G401.6 (cell line): ENCODE results near the gene SLC16A8.
"Not testable (repeated sequence)": the region's sequence is repeated elsewhere in the genome, so short reads cannot be mapped to it uniquely, and the experiment has no call there.

Experiments used
- FAIRE-seq: peaks from 2 replicates; lab custom pipeline; 2012; peaks lifted over from hg19 to GRCh38; lab: Jason Lieb, UNC

The SLC16A8 gene

DNA sequence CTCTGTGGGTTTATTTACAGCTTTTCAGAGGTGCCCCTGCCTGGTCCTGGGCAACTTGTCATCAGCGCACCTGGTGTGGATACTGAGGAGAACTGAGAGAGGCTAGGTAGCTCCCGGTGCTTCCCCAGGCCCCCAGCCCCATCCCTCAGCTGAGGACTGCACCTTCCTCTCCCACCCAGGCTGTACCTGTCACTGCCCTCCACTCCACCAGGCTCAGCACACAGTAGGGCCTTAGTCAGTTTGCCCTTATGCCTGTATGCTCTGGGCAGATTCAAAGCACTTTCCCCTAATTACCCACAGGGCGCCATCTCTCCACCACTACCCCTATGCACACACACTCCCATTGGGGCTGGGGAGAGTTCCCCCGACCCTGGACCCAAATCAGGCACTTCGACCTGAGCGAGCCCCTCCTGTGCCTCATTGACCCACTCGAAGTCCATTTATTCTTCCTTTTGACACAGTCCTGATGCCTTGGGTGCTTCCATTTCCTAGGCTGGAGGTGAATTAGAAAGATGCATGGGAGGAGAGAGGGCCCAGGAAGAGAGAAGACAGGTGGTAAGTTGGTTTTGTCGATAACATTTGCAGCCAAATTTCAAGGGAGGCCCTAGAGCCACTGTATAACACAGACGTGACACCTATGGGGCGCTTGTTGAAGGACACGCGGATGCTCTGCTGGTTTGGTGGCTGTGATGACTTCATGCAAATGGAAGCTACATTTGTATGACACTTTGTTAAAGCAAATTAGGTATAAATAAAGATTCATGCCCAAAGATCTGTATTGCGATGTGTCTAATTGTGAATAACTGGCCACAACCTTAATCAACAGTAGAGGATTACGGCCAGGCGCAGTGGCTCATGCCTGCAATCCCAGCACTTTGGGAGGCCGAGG, 40.6 kb downstream of the SLC16A8 start:
- FAIRE-seq = no peak

DNA sequence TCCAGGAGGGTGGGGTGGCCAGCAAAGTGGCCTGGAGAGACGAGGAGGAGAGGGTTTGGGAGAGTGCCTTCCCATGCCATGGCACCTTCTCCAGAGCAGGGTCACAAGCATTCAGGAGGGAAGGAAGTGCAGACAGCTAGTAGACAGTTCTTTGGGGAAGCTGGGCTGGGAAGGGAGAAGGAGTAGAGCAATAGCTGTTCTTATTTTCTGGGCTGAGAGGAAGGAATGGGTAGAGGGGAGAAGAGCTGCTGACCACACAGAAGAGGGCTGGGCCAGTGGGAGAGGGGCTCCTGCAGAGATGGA, 41.5 kb downstream of the SLC16A8 start:
- FAIRE-seq = no peak

DNA sequence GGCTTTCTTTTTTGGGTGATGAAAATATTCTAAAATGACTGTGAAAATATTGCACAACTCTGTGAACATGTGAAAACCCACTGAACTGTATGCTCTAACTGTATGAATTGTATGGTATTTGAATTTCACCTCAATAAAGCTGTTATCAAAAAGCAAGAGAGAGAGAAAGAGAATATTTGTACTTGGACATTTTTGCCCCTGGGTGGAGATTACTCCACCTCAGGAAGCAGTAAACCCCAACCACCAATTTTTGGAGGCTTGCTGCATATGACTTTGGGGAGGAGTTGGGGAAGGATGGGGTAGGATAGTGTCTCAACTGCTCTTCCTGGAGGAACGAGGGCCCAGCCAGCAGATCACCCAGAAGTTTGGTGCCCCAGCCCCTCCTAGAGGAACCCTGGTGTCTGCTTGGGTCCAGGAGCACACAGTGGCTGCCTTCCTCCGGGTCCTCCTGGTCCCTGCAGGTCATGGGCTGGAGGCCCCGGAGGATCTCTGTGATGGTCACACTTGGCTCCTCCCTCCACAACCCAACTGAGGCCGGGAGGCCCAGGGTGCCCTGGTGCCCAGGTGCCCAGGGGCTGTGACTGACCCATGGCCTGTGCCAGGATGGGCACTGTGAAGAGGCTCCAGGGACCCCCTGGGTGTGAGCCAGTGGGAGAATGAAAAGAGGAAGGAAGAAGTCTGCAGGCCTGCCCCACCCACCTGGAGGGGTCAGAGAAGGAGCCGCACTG, 42.1 kb downstream of the SLC16A8 start:
- no peak for FAIRE-seq

DNA sequence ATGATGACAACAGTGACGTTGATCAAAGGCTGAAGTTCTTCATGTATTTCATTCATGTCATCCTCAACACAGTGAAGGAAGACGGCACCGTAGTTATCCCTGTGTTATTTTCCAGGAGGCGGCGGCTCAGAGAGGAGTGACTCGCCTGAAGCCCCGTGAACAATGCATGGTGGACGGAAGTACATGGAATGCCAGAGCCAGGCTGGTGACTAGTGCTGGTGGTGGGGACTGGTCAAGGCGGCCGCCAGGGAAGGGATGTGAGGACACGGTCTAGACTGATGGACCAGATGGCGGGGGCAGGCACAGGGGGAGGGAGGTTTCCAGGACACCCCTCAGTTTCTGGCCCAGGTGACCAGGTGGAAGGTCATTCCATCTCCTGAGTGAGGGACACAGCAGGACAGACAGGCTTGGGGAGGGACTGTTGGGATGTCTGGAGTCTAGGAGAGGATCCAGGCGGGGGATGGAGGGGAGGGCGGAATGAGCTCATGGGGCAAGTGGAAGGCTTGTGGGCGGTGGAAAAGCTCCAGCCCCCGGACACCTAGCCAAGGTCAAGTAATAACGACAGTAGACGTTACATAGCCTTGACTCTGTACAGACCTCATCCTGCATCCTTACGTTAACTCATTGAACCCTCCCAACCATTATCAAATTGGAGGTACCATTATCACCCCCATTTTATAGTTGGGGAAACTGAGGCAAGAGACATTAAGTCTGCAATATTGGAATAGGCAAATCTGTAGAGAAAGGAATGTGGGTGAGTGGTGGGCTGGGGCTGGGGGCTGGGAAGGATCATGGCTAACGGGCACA, 42.8 kb downstream of the SLC16A8 start:
- FAIRE-seq = no peak

DNA sequence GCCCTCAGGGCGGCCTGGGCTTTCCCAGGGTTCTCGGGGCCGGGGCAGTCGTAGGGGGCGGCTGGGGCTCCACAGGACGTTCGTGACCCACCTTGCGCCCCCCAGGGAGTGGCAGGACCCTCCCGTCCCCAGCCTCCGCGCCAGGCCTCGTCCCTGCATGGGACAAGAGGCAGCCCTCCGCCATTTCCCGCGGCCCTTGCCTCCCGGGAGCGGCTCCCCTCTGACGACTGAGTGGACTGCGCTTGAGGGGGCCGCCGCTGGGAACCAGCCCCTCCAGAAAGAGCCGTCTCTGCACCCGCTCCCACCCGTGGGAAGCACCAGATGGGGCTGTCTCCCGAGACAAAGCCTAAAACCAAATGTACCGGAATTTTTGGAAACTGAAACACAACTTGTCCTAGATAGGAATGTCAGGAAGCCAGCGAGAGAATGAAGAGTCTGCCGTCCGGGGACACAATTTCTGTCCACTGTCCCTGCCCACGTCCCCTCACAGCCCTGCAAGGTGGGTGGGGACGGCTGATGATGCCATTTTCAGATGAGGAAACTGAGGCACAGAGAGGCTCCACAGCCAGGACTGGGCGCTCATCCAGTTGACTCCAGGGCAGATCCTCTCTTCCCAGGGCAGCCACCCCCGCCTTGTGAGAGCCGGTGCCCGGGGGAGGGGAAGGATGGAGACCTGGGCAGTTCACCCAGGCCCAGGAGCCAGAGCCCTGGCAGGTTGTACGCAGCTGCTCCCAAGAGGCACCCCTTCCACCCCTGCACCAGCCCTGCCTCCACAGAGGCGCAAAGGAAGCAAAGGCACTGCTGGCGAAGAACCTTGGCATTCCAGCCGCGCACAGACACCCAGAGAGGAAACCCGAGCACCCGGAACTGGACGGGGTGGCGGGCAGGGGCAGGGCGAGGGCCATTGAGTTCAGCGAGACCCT, 44.8 kb downstream of the SLC16A8 start:
- no peak for FAIRE-seq

DNA sequence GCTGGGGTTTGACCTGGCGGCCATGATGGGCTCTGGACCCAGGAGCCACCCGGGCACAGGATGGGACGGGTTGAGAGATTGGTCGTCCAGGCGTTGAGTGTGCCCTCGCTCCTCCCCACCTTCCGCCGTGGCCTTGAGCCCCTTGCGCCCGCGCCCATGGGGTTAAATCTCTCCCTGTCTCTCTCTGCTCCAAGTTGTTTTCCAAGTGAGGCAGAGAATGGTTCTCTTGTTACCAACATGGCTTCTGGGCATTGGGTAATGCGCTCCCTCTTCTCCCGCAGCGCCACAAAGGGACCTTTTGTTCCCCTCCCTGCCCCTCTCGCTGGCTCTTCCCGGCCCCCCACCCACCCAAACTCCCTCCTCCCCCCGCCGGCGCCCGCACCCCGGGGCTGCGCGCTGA, 45.6 kb downstream of the SLC16A8 start:
- FAIRE-seq = no peak

DNA sequence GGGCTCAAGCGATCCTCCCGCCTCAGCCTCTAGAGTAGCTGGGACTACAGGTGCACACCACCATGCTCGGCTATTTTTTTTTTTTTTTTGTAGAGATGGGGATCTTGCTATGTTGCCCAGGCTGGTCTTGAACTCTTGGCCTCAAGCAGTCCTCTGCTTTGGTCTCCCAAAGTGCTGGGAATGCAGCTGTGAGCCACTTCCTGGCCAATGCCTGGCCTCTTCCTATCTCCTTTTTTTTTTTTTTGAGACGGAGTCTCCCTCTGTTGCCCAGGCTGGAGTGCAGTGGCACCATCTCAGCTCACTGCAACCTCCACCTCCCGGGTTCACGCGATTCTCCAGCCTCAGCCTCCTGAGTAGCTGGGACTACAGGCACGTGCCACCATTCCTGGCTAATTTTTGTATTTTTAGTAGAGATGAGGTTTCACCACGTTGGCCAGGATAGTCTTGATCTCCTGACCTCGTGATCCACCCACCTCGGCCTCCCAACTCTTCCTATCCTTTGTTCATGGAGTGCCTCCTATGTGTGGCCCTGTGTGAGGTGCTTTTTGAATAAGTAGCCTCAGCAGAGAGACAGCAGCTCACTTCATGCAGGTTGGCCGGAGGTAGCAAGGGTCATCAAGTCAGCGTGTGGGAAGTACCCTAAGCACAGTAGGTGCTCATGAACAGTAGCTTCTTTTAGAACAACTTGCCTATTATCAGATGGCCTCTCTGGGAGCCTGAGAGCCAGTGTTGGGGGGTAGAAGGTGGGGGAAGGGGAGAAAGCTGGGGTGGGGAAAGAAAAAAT, 46.4 kb downstream of the SLC16A8 start:
- not testable (repeated sequence) for FAIRE-seq

DNA sequence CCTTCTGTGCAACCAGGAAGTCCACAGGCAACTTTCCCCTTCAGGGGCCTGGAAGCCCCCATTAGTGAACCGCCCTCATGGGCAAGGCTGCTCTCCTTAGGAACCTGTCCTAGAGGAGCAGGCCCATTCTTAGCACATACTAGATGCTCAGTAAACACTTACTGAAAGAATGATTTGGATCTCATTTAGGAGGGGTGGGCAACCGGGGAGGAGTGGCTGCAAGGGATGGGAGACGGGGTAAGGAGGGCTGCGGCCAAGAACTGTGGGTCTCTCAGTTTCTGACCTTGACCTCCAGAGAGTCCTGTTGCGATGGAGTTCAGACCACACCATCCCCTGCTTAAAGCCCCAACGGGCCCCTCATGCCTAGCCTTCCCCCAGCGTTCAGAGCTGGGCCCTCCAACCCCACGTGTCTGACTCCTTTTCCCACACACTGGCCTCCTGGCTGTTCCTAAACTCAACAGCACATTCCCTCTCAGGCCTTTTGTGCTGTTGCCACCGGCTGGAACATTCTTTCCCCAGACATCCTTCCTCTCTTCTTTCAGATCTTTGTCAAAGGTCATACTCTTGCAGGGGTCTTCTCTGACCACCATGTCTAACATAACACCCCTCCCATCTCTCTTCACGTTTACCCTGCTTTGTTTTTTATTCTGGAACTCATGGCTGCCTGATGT, 47.5 kb downstream of the SLC16A8 start:
- FAIRE-seq = no peak

DNA sequence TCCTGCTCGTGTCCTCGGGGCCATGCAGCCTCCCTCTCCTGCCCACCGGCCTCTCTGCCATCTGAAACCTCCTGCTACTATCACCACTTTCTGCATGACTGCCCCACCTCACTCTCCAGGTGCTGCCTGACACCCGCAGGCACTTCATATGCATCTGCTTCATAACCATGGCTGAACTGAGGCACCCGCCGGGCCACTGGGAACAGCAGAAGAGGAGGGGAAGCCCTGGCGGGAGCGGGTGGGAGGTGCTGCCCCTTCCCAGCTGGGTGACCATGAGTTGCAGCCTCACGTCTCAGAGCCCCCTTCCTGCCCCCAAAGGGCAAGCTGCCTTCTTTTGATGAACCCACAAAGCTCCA, 48.5 kb downstream of the SLC16A8 start:
- no peak for FAIRE-seq

DNA sequence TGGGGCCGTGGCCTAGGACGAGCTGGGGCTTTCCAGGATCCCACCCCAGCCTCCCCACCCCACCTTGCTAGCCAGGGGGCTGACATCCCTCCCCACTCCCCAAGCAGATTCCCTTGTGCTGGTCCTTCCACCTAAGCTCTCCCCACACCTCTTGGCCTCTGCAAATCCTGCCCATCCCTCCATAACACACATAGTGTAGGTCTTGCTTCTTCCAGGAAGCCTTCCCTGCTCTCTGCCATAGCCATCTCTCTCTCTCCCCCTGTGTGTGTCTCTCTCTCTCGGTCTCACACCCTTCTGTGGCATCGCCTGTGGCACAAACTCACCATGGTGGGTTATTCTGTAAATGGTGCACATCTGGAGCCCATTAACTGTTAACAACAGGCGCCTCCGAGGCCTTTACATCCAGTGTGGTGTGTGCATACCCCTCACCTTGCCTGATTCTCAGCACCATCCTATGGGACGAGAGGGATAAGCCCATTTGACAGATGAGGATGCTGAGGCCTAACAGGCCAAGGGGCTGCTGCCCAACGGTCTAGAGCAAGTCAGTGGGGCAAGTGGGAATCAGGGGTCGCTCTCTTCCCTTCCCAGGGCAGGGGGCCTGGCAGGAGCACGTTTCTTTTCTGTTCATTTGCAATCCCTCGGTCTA, 49.0 kb downstream of the SLC16A8 start:
- no peak for FAIRE-seq

DNA sequence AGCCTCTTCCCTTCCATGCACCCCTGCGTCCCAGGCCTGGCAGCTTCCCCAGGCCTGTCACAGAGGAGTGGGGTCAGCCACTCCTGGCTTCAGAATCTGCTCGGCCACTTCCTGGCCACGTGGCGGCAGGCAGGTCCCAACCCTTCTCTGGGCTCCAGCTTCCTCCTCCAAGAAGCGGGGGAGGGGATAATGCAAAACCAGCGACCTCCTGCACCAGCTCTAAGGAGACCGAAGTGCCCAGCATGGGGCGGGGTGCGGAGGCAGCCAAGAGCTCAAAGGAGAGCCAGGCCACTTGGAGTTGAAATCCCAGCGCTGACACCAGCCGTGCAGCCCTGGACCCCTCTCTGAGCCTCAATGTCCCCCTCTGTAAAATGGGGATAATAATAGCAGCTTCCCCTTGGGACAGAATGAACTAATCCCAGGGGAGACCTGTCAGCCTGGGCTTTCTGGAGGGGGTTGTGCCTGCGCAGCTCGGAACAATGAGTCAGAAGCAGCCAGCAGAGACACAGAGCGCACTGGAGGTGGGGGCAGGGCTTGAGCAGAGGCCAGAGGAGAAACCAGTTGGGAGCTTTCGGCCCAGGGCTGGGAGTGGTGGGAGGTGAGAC, 49.6 kb downstream of the SLC16A8 start:
- no peak for FAIRE-seq

DNA sequence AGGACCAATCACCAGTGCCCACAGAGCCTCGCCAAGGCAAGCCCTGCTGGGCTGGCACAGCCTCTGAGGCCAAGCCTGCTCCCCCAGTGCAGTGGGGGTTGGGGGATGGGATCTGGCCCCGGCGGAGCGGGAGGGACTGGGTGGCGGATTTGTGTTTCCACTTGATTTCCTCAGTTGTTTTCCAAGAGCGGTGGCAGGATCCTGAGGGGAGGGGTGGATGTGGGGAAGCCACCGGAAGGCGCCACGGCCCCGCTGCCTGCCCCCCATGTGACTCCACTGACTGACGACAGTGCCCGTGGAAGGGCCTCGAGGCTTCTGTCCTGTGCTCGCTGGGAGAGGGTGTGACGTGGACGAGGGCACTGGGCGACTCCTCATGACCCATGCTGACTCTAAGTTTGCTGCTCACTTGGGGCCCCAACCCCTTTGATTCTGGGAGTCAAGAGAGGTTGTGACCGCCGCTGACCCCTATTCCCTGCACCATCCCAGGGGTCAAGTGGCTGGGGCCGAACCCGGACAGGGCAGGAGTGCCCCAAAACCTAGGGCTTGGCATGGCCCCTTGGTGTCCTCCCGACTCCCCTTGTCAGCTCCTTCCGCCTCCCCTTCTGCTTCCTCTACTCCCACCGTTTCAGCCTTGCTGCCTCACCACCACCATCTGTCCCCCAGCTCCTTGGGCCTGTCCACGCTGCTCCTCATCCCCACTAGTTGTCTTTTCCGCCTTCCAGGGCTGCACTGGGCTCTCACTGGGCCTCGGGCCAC, 50.3 kb downstream of the SLC16A8 start:
- no peak for FAIRE-seq

DNA sequence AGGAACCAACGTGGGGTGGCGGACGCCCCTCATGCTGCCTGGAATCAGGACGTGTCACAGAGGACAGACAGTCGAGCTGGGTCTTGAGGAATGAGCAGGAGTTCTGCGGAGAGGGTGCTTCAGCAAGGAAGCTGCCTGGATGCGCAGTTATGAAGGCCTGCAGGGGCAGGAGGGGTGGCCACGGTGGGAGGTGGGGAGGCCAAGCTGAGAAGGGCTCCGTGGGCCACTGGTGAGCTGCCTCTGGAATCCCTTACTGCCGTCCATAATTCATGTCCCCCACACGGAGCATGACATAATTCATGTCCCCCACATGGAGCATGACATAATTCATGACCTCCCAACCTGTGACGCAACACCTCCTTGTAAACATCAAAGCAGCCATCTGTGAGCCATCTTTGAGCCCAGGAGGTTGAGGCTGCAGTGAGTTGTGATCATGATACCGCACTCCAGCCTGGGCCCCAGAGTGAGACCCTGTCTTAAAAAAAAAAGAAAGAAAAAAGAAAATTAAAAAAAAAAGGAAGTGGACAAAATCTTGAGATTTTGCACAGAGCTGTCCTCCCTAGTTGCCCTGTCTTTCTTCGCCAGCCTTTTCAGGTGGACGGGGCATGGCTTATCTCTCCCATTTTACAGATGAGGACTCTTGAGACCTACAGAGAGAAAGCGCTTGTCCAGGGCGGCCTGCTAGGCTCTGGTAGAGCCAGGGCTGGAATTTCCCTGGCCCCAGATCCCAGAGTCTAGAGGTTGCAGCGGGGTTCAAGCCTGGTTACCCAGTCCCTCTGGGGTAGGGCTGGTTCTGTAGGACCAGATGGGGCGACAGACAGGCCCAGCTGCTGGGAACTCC, 51.1 kb downstream of the SLC16A8 start:
- no peak for FAIRE-seq

DNA sequence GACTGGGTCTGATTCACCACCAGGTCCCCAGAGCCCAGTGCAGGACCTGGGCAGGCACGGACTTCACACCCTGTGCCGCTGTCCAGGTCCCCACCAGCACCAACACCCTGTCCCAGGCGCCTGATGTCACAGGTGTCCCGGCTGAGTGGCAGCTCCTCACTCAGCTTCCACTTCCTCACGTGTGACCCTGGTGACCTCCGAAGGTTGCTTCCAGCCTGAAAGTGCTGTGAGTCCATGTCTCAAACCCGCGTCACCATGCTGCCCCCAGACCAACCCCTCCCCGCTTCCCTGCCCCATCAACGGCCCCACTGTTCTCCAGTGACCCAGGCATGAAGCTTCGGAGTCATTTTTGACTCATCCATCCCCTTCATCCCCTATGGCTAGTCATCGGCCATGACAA, 52.5 kb downstream of the SLC16A8 start:
- FAIRE-seq = no peak

DNA sequence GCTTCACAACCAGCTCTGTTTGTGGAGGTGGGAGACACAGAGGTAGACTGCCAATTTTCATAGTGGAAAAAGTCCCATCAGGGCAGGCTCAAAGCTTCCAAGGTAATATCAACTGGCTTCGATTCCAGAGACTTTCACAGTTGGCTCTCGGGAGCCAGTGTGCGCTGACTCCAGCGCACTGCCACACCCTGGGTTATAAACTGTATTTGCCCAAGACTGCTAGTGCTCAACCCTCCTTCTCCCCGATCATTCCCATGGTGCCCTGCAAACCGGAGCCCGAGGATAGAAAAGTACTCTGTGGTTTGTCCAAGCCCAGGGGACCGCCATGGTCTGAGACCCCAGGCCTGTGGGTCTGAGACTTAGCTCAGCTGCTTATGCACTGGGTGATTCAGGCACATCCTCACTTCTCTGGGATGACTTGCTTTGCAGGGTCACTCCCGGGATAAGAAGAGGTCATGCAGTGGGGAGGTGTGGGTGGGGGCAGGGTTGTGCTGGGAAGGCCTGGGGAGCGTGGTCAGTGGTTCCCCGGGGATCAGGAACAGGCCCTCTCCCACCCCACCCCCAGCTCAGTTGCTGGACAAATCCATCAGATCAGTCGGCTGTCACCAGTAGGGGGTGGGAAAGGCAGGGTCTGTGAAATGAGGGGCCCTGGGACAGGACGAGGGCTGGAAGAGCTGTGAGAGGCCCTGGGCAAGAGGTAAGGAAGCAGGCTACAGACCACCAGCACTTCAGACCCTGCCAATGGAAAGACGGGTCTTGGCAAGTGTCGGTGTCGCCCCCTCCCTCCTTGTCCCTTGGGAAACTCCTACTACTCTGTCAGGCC, 53.5 kb downstream of the SLC16A8 start:
- no peak for FAIRE-seq

DNA sequence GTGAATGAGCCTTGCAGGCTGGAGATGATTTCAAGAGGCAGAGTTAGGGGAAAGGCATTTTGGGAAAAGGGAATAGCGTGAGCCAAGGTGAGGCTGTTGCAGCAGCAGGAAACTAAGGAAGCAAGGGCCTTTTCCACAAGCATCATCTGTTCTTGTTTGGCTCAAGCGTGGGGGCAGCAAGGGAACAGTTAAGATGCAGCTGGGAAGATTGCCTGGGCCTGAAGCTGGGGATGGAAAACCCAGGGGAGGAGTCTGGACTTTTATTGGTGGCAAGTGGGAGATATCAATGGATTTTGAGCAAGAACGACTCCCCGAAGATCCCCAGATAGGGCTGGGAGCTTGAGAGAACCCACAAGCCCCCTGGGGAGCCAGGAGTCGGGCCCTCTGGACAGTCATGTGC, 54.1 kb downstream of the SLC16A8 start:
- FAIRE-seq = no peak

DNA sequence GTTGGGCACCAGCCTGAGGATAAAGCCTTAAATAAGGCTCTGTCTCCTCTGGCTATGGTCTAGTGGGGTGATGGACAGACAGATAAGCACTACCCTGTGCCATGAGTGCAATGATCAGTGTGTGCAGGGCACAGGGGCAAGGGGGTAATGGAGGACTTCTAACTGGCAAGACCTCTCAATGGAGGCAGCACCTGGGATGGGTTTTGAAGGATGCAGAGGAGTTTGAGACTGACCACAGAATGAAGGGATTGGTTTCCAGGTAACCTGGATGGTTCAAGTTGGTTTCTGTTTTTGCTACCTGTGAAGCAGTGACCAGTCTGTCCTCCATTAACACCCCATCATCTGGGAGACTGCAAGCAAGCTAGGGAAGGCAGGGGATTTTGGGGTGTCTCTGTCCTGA, 54.6 kb downstream of the SLC16A8 start:
- no peak for FAIRE-seq
